ENCODE data around the gene CYLD. TPM values are rescaled to one million over a fixed set of nuclear protein-coding genes. Genes with fewer than 3 reads are reported as not detected.

The CYLD gene
- total and polyA plus RNA-seq, 2 experiments from 2014 or later: 6.9 to 30.9 TPM

- H3K27ac ChIP-seq (ENCODE audit: low read depth): no peak overlapping the region
- H4K20me1 ChIP-seq (replicated peaks; ENCODE audit: insufficient read depth): no peaks in the 10 kb centered on the region
- no peaks in the 10 kb centered on the region for H3K27me3 ChIP-seq (ENCODE audit: insufficient read depth)
- no peak overlapping the region for H3K4me2 ChIP-seq
- no peak overlapping the region for H2AFZ ChIP-seq
- H3K9me3 Mint-ChIP-seq: no peaks in the 10 kb centered on the region
- H3K9me2 ChIP-seq (ENCODE audit: insufficient read depth): no peaks in the 10 kb centered on the region
- peaks cover 7% of the 10 kb centered on the region; the same call in 1 of the 2 replicates for H3K4me1 ChIP-seq (ENCODE audit: insufficient read depth)
- TF ChIP-seq CREB1 (CRISPR knock-in tag; IDR thresholded peaks at IDR 0.05; ENCODE audit: low read depth) (no peak), ETS1 (IDR thresholded peaks at IDR 0.05) (no peak), POLR2AphosphoS5 (IDR thresholded peaks at IDR 0.05; ENCODE audit: low read depth) (no peak), EZH2 (IDR thresholded peaks at IDR 0.05; ENCODE audit: low read depth, unreplicated experiment) (no peak), REST (IDR thresholded peaks at IDR 0.05; ENCODE audit: unreplicated experiment) (no peak), ZNF331 (CRISPR knock-in tag; IDR thresholded peaks at IDR 0.05; ENCODE audit: low read depth) (no peak), EZH2phosphoT487 (IDR thresholded peaks at IDR 0.05; ENCODE audit: unreplicated experiment) (no peak), NANOG (IDR thresholded peaks at IDR 0.05; ENCODE audit: borderline replicate concordance) (no peak), STAT1 (IDR thresholded peaks at IDR 0.05; ENCODE audit: unreplicated experiment) (no peak), ZNF114 (CRISPR knock-in tag; IDR thresholded peaks at IDR 0.05) (no peak), JUNB (IDR thresholded peaks at IDR 0.05; ENCODE audit: unreplicated experiment) (no peak), CTCF (conservative IDR thresholded peaks at IDR 0.05; ENCODE audit: low read depth in 2 of 2) (no peak)
- peaks cover 13% of the 10 kb centered on the region for H3K27me3 Mint-ChIP-seq (ENCODE audit: insufficient read depth, low read depth, poor library complexity)
- H3K4me1 Mint-ChIP-seq: peaks cover 20% of the 10 kb centered on the region
- no peaks in the 10 kb centered on the region for H3K79me2 ChIP-seq (replicated peaks; ENCODE audit: insufficient read depth)
- no peaks in the 10 kb centered on the region for H3F3A ChIP-seq (replicated peaks; ENCODE audit: low read depth)
- H3K4me3 Mint-ChIP-seq: no peak overlapping the region
- peak; percentile 4 for DNase-seq (ENCODE audit: low spot score)
- H3K4me3 ChIP-seq: no peak overlapping the region
- peak; percentile 12; the same call in 1 of the 3 replicates for ATAC-seq
- no peaks in the 10 kb centered on the region for H3K36me3 Mint-ChIP-seq (ENCODE audit: low read depth)
- H3K36me3 ChIP-seq (ENCODE audit: insufficient read depth): no peaks in the 10 kb centered on the region
- no peak overlapping the region for H3K27ac Mint-ChIP-seq
Observed at GRCh38 chr16:50804290-50804907, 62.5 kb downstream of the CYLD start.

All from GM23338 (cell line).